Measurements from ENCODE around the gene MCCD1.
A peak's percentile ranks its signal among the peaks of the same experiment; 100 is the strongest.
"Not testable (repeated sequence)": the region's sequence is repeated elsewhere in the genome, so short reads cannot be mapped to it uniquely, and the experiment has no call there.

The MCCD1 gene, protein sequence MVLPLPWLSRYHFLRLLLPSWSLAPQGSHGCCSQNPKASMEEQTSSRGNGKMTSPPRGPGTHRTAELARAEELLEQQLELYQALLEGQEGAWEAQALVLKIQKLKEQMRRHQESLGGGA

DNA sequence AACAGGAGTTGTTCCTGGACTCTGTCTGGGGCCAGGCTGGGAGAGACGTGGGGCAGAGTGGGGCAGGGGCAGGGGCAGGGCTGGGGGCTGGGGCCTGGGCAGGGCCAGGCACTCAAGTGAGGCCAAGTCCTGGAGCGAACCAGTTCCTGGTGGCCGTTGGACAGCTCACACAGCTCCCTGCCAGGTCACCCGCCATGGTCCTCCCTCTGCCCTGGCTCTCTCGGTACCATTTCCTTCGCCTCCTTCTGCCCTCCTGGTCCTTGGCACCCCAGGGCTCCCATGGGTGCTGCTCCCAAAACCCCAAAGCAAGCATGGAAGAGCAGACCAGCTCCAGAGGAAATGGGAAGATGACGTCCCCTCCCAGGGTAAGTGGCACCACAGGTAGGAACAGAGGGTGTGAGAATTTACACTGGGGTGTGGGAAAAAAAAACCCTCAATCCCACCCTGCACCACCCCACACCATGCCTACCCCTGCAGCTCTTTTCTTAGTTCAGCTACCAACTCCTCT lies at the start of gene MCCD1:
Gene MCCD1 (plus strand): TSS at position 142 of the 508 bp plus-strand sequence. CDS start 53 bp downstream, at position 195.
- ChIA-PET CTCF (no interaction called here), POLR2A (ENCODE audit: low non-redundant PET) (interaction anchor here (0.6 kb wide), 1 partner anchor 1738 kb away, joined by 3 read pairs; no protein-coding TSS in a partner anchor)
- DNase-seq (ENCODE audit: low spot score), result no peak
- TF ChIP-seq, protein P1, sequence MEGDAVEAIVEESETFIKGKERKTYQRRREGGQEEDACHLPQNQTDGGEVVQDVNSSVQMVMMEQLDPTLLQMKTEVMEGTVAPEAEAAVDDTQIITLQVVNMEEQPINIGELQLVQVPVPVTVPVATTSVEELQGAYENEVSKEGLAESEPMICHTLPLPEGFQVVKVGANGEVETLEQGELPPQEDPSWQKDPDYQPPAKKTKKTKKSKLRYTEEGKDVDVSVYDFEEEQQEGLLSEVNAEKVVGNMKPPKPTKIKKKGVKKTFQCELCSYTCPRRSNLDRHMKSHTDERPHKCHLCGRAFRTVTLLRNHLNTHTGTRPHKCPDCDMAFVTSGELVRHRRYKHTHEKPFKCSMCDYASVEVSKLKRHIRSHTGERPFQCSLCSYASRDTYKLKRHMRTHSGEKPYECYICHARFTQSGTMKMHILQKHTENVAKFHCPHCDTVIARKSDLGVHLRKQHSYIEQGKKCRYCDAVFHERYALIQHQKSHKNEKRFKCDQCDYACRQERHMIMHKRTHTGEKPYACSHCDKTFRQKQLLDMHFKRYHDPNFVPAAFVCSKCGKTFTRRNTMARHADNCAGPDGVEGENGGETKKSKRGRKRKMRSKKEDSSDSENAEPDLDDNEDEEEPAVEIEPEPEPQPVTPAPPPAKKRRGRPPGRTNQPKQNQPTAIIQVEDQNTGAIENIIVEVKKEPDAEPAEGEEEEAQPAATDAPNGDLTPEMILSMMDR (conservative IDR thresholded peaks at IDR 0.05; ENCODE audit: low read depth), result no peak
- H3K27ac ChIP-seq, result peak within 1 kb of the TSS; percentile 54

DNA sequence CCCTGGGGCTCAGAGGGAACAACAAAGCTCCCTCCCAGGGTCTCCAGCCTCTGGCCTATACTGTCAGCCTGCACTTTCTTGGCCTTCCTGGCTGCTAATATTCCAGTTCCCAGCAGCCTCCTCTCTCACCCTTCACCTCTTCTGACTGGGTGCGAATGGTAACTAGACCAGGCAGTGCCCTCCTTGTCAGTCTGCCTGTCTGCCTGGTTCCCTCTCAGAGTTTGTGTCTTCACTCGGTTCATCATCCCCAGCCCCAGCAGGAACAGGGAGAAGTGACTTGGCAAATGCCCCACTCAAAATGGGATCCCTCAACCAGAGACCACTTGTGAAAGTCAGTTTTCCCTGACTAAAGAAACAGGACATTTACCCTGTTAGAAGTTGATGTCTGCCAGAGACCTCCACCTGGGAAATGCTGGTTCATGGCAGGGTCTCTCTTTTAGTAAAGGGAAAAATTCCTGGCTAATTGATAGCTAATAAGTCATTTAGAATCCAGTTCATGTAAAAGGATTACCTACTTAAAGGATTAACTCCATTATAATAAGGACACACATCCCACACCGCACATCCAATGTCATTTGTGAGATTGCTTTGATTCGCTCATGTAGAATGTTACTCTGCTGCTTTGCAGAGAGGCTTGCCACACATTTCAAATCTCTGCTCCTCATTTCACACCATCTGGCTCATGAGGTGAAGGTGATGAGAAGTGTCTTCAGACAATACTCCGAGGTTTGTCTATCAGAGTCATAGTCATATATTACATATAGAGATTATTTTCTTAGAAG lies 49.4 kb upstream of the MCCD1 start:
- ChIA-PET CTCF (no interaction called here), POLR2A (ENCODE audit: low non-redundant PET) (no interaction called here)
- TF ChIP-seq, protein P1 (conservative IDR thresholded peaks at IDR 0.05; ENCODE audit: low read depth), result no peak

DNA sequence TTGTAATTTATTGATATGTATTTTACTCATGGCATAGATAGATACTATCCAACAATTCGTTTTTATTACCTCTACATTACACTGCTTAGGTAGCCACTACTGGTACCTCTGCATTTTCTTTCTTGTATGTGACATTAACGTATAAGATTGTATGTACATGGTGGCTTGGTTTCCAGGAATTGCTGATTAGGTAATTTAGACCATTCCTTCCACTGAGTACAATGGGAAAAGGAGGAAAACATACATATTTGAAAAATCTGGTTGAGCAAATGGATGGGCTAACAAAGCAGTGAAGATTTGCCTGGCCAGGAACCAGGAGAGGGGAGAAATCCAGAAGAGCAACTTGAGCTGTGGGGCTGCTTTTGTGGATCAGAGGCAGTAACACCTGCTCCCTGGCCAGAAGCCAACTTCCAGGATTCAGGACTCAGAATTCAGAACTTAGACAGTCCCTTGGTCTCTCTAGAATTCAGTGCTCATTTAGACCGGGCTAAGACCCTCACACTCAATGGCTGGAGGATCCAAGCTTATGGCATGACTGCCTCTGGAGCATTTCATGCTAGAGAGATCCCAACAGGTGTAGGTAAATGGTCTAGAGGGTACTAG lies 48.7 kb upstream of the MCCD1 start:
- ChIA-PET POLR2A (ENCODE audit: low non-redundant PET) (no interaction called here), CTCF (no interaction called here)
- H3K27ac ChIP-seq, result no peak overlapping the region
- TF ChIP-seq, protein P1 (conservative IDR thresholded peaks at IDR 0.05; ENCODE audit: low read depth), result no peak
- no peak for DNase-seq (ENCODE audit: low spot score)

More for the DNA sequence above, 49.4 kb upstream of the MCCD1 start:
- no peak overlapping the region for H3K27ac ChIP-seq
- DNase-seq (ENCODE audit: low spot score), result no peak

DNA sequence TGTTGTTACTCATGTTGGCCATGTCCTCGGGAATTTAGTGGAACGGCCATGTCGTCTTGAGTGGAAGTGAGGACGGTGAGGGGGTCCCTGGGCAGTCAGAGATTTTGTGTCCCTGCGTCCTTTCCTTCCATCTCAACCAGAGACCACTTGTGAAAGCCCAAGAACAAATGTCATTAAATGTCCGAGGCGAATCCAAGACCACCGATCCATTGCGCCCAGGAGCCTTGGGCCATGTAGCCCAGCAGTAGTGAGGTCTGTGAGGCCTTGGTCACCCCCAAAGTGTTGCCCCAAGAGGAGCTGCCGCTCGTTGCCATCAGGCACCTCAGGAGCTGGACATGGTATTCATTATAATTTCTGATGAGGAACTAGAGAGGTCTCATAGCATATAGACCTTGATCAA lies 48.2 kb upstream of the MCCD1 start:
- TF ChIP-seq, protein P1 (conservative IDR thresholded peaks at IDR 0.05; ENCODE audit: low read depth), result no peak
- ChIA-PET CTCF (no interaction called here), POLR2A (ENCODE audit: low non-redundant PET) (no interaction called here)
- DNase-seq (ENCODE audit: low spot score), result no peak
- H3K27ac ChIP-seq, result no peak overlapping the region

DNA sequence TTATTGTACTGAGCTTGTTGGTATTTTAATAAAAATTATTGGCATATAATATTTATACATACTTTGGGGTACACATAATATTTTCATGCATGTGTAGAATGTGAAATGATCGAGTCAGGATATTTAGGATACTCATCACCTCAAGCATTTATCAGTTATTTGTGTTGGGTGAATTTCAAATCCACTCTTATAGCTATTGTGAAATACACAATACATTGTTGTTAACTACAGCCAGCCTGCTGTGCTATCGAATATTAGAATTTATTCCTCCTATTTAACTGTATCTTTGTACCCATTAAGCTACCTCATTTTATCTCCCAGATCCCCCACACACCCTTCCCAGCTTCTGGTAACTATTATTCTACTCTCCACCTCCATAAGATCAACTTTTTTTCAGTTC lies 45.4 kb upstream of the MCCD1 start:
- POLR2A ChIA-PET (ENCODE audit: low non-redundant PET), result interaction anchor here (0.6 kb wide), 1 partner anchor 1891 kb away, joined by 3 read pairs; no protein-coding TSS in a partner anchor

DNA sequence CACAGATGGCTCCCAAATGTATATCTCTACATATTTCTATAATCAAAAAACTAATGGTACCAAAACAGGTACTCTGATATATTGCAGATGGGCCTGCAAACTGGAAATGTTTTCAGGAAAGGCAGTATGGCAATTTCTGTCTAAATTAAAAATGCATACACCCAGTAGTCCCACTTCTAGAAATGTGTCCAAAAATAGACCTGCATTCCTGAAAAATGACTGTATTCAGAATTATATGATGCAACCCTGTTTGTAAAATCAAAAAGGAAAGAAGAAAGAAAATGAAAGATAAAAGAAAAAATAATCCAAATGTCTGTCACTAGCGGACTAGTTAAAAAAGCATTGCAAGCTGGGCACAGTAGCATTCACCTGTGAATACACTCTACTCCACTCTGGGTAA lies 43.7 kb upstream of the MCCD1 start:
- CTCF ChIA-PET, result interaction anchor here (0.7 kb wide), 2 partner anchors 64 to 360 kb away, joined by 3 read pairs; no protein-coding TSS in a partner anchor
- POLR2A ChIA-PET (ENCODE audit: low non-redundant PET), result no interaction called here
- TF ChIP-seq, protein P1 (conservative IDR thresholded peaks at IDR 0.05; ENCODE audit: low read depth), result no peak
- no peak overlapping the region for H3K27ac ChIP-seq
- DNase-seq (ENCODE audit: low spot score), result no peak

More for the DNA sequence above, 45.4 kb upstream of the MCCD1 start:
- TF ChIP-seq, protein P1 (conservative IDR thresholded peaks at IDR 0.05; ENCODE audit: low read depth), result no peak
- CTCF ChIA-PET, result no interaction called here
- no peak overlapping the region for H3K27ac ChIP-seq
- DNase-seq (ENCODE audit: low spot score), result no peak

DNA sequence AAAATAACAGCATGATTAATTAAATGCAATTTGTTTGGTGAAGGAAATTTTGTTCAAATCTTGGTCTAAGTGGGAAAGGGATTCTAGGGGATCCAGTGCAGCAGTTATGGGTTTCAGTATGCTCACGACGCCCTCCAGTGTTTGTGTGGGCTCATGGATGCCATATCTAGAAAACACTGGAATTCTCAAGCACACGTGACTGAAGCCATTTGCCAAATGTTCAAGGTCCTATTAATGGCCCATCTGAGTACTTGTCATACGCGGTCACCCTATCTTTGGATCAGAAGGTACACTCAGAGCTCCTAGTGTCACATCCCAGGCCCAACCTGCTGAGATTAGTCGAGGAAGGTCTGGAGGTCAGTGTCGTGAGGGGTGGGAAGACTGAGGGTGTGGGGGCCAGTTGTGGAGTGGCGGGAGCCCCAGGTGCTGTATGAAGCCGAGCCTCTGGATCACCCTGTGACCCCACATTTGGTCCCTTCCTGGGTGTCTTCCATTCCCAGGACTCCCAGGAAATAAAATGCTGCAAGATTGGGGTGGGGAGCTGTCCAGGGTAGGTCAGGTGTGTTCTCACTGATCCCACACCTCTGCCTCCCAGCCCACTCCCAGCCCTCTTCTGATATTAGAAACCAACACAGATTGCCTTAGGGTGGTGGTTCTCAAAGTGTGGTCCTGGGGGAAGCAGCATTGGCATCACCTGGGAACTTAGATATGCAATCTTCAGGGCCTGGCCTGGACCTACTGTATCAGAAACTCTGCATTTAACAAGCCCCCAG lies 42.5 kb upstream of the MCCD1 start:
- POLR2A ChIA-PET (ENCODE audit: low non-redundant PET); CTCF ChIA-PET; DNase-seq (ENCODE audit: low spot score); H3K27ac ChIP-seq: not testable (repeated sequence)

DNA sequence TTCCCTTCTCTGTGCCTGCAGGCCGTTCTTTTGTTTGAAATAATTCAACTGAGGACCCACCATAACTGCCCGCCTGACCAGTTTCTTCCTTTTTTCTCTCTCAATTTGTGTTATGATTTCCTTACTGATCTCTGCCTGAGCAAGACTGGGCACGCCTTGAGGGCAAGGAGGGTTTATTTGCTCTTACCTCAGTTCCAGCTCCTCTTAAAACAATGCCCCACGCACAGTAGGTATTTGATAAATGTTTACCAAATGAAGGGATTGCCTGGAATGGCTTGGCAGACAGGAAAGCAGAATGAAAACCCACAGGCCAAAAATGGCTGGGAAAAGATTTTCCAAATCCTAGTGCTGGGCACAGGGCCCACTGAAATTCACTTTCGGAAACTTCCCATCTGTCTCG lies 41.1 kb upstream of the MCCD1 start:
- H3K27ac ChIP-seq; DNase-seq (ENCODE audit: low spot score); CTCF ChIA-PET; POLR2A ChIA-PET (ENCODE audit: low non-redundant PET): not testable (repeated sequence)
